Stimulated activated naive CD8-positive, alpha-beta T cell treated with anti-CD3 and anti-CD28 coated beads, Interleukin-15, Interleukin-2, amounts not matched to agents 100 ng/mL and 50 ng/mL, for 24 hours (primary cell): Measurements from ENCODE around the gene SPNS2.
A peak's percentile ranks its signal among the peaks of the same experiment; 100 is the strongest.

Experiments
- H3K27ac Mint-ChIP-seq: one replicate; pipeline ENCODE4 v1.8.0; 2021; ENCODE audit warnings: mild to moderate bottlenecking, mixed read lengths
- H3K27me3 Mint-ChIP-seq: one replicate; pipeline ENCODE4 v1.8.0; 2021; ENCODE audit warnings: mixed read lengths
- H3K36me3 Mint-ChIP-seq: one replicate; pipeline ENCODE4 v1.8.0; 2021; ENCODE audit warnings: low read depth, mixed read lengths
- H3K4me1 Mint-ChIP-seq: one replicate; pipeline ENCODE4 v1.8.0; 2021; ENCODE audit warnings: low read depth, mixed read lengths
- H3K4me3 Mint-ChIP-seq: one replicate; pipeline ENCODE4 v1.8.0; 2021; ENCODE audit warnings: mild to moderate bottlenecking, mixed read lengths
- H3K9me3 Mint-ChIP-seq: one replicate; pipeline ENCODE4 v1.8.0; 2021; ENCODE audit warnings: mixed read lengths

Gene SPNS2

GRCh38 chr17:4551796-4552525 is 53.3 kb downstream of the SPNS2 start:
- Mint-ChIP-seq H3K27ac (no peak overlapping the region), H3K9me3 (no peaks in the 10 kb centered on the region), H3K4me3 (no peak overlapping the region), H3K36me3 (peaks cover 50% of the 10 kb centered on the region), H3K4me1 (peaks cover 26% of the 10 kb centered on the region), H3K27me3 (no peaks in the 10 kb centered on the region)

GRCh38 chr17:4553669-4554068 is 55.0 kb downstream of the SPNS2 start:
- Mint-ChIP-seq H3K27ac (peak overlapping the region; percentile 65), H3K27me3 (no peaks in the 10 kb centered on the region), H3K36me3 (peaks cover 44% of the 10 kb centered on the region), H3K4me1 (peaks cover 31% of the 10 kb centered on the region), H3K9me3 (no peaks in the 10 kb centered on the region), H3K4me3 (peak overlapping the region; percentile 96)

- Mint-ChIP-seq H3K9me3 (no peaks in the 10 kb centered on the region), H3K4me3 (peak overlapping the region; percentile 96), H3K4me1 (peaks cover 31% of the 10 kb centered on the region), H3K27me3 (no peaks in the 10 kb centered on the region), H3K27ac (peak overlapping the region; percentile 76), H3K36me3 (peaks cover 39% of the 10 kb centered on the region)
Observed at GRCh38 chr17:4554441-4554996, 55.8 kb downstream of the SPNS2 start.

DNA sequence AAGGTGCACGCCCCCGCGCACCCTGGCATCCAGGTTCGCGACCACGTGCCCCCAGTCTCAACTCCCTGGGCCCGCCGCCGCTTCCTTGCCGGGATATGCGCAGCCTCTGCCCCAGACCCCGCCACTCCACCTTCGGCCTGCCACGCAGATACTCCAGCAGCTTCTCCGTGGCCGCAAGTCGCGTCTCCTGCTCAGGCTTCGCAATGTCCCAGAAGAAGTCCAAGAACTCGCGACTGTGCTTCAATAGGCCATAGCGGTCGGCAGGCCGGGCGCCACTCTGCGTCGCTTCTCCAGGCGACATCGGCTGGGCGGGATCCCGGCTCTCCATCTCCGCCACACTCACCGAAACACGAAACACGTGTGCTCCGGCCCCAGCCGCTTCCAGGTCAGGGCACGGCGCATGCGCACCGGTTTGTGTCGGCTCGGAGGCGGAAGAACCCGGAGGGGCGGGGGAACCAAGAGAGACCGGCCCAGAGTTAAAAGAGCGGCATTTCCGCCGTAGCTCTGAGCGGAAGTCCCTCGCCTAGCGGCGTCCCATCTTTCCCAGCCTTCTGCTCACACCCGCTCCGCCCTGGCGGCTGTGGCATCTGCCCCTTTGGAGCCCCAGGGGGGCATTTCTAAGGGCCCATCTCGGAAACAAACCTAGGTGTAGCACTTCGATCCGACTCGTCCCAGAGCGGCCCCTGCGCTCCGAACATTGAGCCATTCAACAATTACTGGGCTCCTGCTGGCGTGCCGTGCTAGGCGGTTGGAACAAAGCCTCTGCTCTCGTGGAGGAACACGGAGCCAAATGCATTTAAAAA is 56.5 kb downstream of the SPNS2 start, which contains the start of gene MYBBP1A:
TSS of gene MYBBP1A (minus strand) at position 388 of the 803 bp plus-strand sequence. CDS start at position 328, 60 bp downstream.
- H3K4me1 Mint-ChIP-seq: peaks cover 31% of the 10 kb centered on the region
- H3K27ac Mint-ChIP-seq: peak within 1 kb of the TSS; percentile 76
- peaks cover 35% of the 10 kb centered on the region for H3K36me3 Mint-ChIP-seq
- no peaks in the 10 kb centered on the region for H3K9me3 Mint-ChIP-seq
- no peaks in the 10 kb centered on the region for H3K27me3 Mint-ChIP-seq
- peak within 1 kb of the TSS; percentile 96 for H3K4me3 Mint-ChIP-seq

DNA sequence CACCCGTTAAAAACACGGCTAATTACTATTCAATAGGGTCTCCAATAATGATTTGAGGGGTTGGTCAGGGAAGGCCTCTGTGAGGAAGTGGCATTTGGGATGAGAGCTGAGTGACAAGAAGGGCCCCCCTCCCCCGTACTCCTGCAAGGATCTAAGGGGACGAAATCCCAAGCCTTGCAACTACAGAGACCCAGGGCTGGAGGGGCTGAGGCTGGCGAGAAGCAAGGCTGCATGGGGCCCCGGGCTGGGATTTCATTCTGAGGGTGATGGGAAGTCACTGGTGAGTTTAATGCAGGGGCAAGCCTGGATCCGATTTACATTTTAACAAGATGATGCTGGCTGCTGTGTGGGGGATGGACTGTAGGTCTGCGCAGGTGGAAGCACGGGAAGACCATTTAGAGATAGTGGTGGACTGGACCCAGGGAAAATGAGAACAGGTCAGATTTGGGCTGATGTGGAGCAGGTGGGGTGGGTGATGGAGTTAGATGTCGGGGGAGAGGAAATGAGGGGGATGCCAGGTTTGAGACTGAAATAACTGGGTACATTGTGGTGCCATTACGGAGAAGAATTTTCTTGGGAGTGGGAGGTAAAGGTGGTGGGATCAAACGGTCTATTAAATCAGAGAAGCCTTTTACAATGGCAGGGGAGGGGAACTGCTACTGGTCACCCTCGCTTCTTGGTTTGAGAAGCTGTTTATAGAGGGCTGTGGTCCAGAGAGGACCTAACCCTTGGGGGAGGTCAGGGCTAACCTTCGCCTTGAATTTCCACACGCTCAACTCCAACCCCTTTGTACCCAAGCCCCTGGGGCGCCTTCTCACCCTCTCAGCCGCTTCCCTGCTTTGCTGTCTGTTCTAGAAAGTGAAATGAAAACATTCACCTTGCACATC is 57.4 kb downstream of the SPNS2 start:
- Mint-ChIP-seq H3K36me3 (peaks cover 26% of the 10 kb centered on the region), H3K27ac (peak overlapping the region; percentile 76), H3K27me3 (no peaks in the 10 kb centered on the region), H3K4me3 (peak overlapping the region; percentile 96), H3K4me1 (peaks cover 28% of the 10 kb centered on the region), H3K9me3 (no peaks in the 10 kb centered on the region)

GRCh38 chr17:4556996-4557395 is 58.3 kb downstream of the SPNS2 start:
- peaks cover 31% of the 10 kb centered on the region for H3K4me1 Mint-ChIP-seq
- H3K9me3 Mint-ChIP-seq: no peaks in the 10 kb centered on the region
- no peak overlapping the region for H3K27ac Mint-ChIP-seq
- H3K27me3 Mint-ChIP-seq: no peaks in the 10 kb centered on the region
- H3K4me3 Mint-ChIP-seq: no peak overlapping the region
- peaks cover 18% of the 10 kb centered on the region for H3K36me3 Mint-ChIP-seq

DNA sequence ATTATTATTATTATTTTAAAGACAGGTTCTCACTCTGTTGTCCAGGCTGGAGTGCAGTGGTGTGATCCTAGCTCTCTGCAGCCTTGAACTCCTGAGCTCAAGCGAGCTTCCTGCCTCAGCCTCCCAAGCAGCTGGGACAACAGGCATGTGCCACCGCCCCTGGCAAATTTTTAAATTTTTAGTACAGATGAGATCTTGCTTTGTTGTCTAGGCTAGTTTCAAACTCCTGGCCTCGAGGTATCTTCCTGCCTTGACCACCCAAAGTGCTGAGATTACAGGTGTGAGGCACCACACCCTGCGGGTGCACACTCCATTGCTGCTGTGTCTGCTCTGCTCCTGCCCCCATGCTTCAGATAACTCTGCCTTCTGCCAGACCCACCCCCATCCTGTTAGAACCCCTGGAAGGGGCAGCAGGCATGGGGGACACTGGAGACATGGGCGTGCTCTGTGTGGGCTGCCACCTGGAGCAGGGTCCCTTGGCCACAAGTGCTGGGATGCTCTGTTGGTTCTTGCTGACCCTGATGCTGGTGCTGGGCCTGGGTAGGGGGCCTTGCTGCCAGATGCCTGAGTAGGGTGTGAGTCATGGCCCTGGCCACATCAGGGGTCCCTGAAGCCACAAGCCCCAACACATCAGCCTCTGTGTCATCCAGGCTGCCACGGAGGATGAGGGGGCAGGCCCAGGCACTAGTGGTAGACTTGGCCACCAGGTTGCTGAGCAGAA is 59.1 kb downstream of the SPNS2 start:
- peaks cover 39% of the 10 kb centered on the region for H3K4me1 Mint-ChIP-seq
- peaks cover 12% of the 10 kb centered on the region for H3K36me3 Mint-ChIP-seq
- H3K27ac Mint-ChIP-seq: no peak overlapping the region
- H3K27me3 Mint-ChIP-seq: no peaks in the 10 kb centered on the region
- no peak overlapping the region for H3K4me3 Mint-ChIP-seq
- no peaks in the 10 kb centered on the region for H3K9me3 Mint-ChIP-seq

DNA sequence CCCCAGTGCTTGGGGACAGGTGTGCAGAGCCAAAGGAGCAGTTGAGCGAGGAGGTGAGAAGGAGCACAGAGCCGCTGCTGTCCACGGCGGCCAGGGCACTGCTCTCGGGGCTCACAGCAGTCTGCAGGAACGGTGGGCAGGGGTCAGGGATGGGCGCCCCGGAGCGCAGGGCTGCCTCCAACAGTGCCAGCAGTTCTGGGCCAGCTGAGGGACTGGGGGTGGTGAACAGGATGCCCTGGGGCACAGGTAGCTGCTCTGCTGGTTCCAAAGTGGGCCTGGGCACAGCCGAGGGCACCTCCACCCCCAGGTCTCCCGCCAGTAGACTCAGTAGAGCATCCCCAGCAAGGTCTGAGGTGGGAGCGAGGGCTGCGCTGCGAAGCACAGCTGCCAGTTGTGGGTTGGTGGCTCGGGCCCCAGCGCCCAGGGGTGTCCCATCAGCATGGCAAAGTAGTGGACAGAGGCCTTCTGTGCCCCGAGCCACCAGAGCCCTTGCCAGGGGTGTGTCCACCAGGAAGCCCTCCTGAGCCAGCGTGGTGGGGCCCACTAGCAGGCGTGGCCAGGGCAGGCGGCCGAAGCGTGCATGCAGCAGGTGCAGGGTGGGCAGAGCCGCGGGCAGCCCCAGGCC is 59.8 kb downstream of the SPNS2 start:
- Mint-ChIP-seq H3K27me3 (no peaks in the 10 kb centered on the region), H3K9me3 (no peaks in the 10 kb centered on the region), H3K36me3 (peaks cover 12% of the 10 kb centered on the region), H3K4me3 (no peak overlapping the region), H3K27ac (no peak overlapping the region), H3K4me1 (peaks cover 45% of the 10 kb centered on the region)

GRCh38 chr17:4559139-4559791 is 60.6 kb downstream of the SPNS2 start:
- Mint-ChIP-seq H3K27me3 (no peaks in the 10 kb centered on the region), H3K27ac (no peak overlapping the region), H3K4me1 (peaks cover 42% of the 10 kb centered on the region), H3K4me3 (no peak overlapping the region), H3K9me3 (no peaks in the 10 kb centered on the region), H3K36me3 (peaks cover 4% of the 10 kb centered on the region)

GRCh38 chr17:4559966-4560365 is 61.3 kb downstream of the SPNS2 start:
- H3K4me3 Mint-ChIP-seq: no peak overlapping the region
- H3K27ac Mint-ChIP-seq: no peak overlapping the region
- no peaks in the 10 kb centered on the region for H3K27me3 Mint-ChIP-seq
- peaks cover 38% of the 10 kb centered on the region for H3K4me1 Mint-ChIP-seq
- H3K36me3 Mint-ChIP-seq: no peaks in the 10 kb centered on the region
- no peaks in the 10 kb centered on the region for H3K9me3 Mint-ChIP-seq

- Mint-ChIP-seq H3K36me3 (no peaks in the 10 kb centered on the region), H3K4me3 (no peak within 1 kb of the TSS), H3K9me3 (no peaks in the 10 kb centered on the region), H3K27me3 (no peaks in the 10 kb centered on the region), H3K4me1 (peaks cover 39% of the 10 kb centered on the region), H3K27ac (no peak within 1 kb of the TSS)
Observed at GRCh38 chr17:4560421-4560820, 61.7 kb downstream of the SPNS2 start, which contains the start of gene GGT6. Gene GGT6 (minus strand): TSS chr17:4560577. CDS start chr17:4560521, 56 bp downstream.

DNA sequence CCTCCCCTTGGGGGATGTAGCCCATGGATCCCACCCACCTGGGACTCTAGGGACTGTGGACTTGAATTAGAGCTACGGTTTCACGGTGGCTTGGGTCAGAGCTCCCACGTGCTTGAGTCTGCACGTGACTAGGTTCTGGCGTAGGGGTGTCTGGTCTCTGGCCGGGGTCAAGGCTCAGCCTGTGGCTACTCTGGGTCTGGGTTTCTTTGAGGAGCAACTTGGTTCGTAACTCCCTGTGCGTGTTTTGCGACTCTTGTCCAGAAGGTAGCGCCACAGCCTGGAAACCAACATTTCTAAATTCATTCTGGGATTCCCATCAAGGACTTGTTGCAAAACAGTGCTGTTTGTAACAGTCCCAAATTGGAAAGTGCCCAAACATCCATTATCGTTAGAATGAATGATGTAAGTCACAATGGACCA is 62.2 kb downstream of the SPNS2 start:
- Mint-ChIP-seq H3K27me3 (no peaks in the 10 kb centered on the region), H3K4me1 (peaks cover 40% of the 10 kb centered on the region), H3K36me3 (no peaks in the 10 kb centered on the region), H3K4me3 (no peak overlapping the region), H3K9me3 (no peaks in the 10 kb centered on the region), H3K27ac (no peak overlapping the region)
